NCI-H2107 (cell line): Measurements from ENCODE around the gene ARHGAP11A.

Experiments
- DNase-seq: peaks from one replicate; lab custom pipeline; 2025; lab: John Stamatoyannopoulos, UW

Gene ARHGAP11A

DNA sequence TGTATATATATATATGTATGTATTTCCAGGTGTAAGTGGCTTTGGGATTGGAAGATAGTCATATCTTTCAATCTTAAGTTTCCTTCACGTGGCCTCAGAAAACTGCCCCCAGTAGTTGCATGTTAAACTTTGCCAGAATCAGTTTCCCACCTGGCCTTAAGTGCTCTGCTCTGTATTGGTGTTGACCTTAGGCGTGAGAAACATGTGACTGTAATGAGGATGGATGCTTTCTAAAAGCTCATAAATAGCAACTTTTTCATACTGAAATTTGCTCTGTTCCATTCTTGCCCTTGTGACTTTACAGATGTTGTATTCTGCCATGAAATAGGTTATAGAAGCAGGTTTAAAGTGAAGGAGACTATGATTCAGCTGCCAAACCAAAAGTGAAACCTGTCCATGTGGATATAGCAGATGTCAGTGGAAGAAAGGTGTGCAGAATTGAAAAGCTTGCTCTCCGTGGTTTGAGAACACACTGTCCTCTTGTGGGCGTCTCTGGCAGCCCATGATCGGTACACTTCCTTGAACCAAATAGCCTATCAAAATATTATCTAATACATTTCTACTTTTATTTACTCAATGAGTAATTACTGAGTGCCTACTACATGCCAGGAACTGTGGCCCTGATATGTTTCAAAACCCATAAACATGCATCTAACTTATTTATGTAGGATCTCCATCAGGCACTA lies 42.0 kb downstream of the ARHGAP11A start:
- no peak for DNase-seq

DNA sequence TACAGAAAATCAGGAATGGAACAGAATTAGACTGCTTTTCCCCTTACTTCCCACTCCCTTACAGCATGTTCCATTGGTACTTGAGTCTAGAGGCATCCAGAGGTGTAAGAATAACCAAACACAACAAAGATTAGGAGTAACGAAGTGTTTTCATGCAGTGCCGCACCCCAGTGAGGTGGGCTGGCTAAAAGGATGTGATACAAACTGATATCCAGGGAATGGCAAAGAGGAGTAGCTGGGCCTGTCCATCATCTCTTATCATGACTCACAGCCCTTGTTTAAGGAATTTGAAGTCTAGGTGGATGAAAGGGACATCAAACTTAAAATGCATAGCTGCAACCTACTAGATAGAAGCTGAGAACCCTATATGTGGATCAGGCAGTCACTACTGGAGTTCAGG lies 42.6 kb downstream of the ARHGAP11A start:
- DNase-seq: no peak

DNA sequence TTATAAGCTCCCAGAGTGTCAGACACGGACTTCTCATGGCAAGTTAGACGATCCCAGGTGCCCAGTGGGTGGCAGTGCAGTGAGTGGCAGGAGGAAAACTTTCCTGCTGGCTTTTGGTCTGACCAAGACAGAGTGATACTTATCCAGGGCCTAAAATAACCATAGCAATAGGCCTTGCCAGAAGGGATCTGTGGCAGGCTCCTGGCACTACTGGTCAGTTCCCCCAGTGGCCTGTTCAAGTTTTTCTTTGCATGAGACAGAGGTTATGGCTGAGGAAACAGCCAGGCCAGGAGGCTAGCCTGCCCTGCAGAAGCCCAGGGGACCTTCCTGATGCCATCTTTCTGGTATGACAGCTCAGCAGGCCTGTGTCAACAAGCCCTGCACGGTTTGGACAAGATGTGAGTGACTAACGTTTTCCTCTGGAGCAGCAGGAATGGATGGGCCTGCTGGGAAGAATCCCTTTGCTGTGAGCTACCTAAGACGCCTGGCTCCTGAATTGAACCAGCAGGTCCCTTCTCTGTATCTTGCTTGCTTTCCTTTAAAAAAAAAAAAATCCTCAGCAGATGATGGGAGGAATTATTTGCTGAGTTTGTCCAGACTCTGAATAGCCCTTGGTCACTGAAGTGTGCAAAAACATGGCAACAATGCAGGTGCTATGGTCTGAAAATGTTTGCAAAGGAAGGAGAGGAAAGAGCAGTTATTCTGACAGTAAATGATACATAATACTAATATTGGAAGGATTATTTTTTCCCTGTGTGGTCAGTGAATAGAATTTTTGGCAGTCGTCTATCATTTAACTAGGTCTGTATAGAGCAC lies 44.2 kb downstream of the ARHGAP11A start:
- DNase-seq: no peak

DNA sequence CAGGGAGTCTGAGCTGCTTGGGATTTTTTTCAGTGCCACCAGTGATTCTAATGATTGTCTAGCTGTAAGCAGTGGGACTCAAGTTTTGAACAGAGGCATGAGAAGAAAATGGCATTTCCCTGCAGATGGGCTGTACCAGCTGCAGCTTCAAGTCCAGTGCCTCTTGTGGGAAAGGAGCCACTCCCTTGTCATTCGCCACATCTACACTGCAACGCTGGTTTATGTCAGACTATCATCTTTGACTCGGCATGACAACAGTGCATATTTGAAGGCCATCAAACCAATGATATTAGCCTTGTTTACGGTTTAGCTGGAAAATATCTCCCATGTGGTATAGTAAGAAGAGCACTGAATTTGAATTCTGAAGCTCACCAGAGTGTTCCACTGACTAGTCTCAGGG lies 48.4 kb downstream of the ARHGAP11A start:
- no peak for DNase-seq

DNA sequence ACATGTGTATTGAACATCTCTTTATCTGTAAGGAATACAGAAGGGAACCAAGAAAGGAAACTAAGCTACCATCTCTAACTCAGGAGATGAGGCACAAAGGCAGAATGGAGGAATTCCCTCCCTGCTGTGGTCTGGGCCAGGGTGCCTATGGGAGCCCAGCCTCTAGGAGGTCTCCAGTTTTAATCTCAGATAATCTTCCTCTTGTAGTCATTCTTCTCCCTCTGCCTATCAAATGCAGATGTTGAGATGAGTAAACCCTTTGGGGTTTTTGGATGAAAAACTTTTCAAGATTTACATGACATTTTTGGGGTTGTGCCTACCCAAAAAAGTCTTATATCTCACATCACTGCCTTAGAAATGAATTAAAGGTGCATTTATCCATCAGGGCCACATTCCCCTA lies 49.5 kb downstream of the ARHGAP11A start:
- DNase-seq: no peak

DNA sequence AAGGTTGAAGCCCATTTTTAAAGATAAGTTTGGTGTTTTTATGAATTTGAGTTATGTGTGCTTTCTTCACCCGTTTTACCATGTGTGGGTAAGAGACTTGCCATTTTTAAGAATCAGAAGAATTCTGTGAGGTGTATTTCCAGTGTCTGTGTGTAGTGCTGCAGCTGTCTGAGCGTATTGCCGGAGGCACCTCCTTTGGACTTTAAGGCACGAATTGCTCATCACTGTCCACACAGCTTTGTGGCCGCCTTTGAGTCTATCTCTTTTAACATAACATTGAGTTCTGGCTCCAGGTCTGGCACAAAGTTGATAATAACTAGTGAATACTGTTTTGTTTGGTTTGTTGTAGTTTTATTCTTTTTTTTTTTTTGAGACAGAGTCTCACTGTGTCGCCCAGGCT lies 52.0 kb downstream of the ARHGAP11A start:
- no peak for DNase-seq

DNA sequence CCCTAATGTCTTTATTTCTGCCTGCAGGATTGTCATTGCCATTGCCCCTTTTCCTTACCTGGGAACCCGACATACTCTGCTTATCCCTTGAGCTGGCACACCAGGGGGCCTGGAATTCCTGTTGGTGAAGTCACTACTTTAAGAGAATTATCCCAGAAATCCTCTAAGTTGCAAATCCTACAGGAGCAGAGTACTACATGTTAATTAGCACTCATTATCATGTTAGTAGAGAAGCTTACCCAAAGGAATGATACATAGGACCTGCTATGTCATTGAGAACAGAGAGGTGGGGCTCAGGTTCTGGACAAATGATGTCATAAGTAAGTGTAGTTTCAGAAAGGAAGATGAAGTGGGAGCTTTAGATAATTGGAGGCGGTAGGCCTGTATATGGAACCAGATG lies 53.6 kb downstream of the ARHGAP11A start:
- no peak for DNase-seq

DNA sequence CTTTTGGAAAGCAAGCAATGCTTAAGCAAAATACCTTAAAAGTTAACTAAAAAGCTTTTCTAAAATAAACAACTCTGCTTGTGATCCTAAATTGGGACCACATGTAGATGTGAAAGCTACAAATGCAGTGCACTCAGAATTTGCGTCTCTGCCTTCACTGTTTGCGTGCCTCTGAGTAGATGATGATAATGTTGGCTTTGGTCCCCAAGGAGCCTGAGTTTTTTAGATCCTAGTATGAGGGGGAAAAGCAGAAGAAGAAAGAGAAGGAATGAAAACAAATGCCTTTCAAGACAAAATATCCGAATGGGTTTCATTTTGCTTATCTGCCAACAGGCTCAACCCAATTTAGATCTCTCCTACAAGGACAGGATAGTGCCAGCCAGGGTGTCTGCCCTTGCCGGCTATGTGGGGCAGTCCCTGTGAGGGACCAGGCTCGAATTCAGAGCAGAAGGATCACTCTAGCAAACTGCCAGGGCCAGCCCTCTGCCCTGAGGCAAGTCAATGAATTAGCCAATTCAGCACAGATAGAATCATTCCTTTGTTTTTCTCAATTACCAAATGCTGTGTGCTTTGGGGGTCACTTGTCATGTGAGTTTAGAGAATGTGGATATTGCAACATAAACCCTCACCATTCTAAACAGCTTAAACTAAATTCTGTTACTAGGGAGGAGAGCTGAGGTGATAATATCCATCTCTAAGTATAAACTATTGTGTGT lies 54.8 kb downstream of the ARHGAP11A start:
- DNase-seq: no peak

DNA sequence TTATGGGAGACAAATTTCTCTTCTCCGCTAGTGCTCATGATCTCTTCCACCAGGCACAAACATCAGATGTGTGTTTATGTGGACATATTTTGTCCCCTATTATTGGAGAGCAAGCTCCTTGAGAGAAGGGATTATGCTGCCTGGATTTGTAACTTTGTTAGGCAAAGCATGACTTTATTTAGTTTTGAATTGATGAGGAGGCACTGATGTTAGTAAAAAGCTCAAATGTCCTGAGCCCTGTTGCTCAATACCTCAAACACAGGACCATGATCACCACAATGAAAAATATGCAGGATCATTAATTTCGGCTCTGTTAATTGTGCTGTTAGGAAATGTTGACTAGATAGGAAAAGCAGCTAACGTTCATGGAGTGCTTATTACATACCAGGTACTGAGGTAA lies 55.3 kb downstream of the ARHGAP11A start:
- no peak for DNase-seq

DNA sequence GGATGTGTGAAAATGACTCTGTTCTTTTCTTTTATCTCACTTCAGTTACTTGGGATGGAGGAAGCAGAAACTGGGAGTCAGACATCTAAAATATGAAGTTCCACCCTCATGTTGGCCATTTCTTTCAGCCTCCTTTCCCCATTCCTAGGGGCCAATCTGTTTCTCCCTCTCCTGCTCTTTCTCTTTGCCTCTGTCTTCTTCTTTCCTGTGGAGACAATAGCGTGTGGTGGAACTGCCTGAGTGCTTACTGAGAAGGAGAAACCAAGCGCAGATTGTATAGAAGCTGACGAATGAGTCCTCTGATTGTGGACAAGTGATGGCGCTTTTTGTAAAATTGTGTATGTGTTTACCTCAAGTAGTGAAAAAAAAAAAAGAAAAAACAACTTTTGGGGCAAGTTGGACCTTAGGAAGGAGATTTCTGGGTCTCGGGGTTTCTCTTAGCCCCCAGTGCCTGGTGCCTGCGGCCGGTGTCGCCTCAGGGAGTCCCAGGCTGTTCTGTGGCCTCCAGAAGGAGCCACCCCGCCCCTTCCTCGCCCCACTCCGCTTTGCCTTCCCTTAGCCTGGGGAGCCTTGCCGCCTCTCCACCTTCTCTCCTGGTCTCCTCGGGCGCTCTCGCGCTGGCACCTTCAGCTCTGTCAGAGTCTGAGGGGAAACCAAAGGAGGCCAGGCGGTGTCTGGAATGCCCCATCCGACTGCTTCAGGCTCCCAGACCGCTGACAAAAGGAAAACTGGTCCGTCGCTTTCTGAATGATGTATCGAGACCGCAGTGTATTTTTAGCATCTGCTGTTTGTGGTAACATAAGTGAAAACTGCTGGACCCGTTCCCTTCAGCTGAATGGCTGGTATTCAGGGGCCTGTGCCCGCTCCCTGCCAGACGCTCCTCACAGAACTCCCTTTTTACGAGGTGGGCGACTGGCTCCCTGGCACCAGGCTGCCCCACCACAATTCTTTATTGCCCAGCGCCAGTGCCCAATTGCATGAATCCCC lies 56.3 kb downstream of the ARHGAP11A start:
- DNase-seq: no peak

DNA sequence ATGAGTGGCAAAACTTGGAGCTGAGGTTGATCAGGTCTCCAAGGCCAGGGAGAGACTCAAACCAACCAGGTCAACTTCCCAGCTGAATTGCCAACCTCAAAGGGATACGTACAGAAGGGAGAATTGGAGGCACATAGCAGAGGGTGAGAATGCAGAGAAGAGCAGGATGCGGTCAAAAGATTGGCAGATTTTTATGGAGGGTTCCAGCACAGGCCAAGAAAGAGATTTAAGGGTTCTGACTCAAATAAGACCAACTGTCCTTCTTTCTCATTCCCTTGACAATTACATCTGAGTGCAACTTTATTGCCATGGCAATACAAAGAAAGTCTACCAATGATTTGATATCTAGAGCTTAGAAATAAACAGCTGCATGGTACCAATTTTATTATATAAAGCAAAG lies 59.4 kb downstream of the ARHGAP11A start:
- DNase-seq: no peak

DNA sequence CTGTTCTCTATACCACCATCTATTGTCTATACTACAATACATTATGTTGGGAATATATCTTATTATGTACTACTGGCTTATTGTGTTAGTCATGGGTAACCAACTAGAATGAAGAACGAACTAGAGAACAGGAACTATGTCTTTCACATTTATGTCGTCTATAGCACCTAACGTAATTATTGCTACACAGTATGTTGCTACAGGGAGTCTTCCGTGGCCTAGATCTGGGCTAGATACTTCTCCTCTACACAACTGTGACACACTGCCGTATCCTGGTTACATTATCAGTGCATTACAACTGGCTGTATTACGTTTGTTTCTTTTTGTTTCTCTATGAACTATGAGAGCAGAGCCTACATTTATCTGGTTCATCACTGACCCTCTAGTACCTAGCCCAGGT lies 60.2 kb downstream of the ARHGAP11A start:
- DNase-seq: no peak

DNA sequence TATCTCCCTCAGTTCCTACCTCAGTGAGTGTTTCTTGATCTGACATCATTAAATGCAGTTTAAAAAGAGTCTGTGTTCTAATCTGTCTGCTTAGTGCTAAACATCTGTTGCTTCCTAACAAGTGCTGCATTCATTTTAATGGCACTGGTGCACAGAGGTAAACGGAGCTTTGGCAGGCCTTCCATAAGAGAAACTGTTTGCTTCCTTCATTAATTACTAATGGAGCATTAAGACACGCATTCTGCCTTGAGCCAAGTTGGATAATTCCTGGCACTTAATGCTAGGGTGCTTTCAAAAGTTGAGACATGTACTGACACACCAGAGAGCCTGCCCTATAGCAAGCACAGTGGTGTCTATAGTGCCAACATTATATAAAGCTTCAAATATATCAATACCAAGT lies 60.9 kb downstream of the ARHGAP11A start:
- no peak for DNase-seq

DNA sequence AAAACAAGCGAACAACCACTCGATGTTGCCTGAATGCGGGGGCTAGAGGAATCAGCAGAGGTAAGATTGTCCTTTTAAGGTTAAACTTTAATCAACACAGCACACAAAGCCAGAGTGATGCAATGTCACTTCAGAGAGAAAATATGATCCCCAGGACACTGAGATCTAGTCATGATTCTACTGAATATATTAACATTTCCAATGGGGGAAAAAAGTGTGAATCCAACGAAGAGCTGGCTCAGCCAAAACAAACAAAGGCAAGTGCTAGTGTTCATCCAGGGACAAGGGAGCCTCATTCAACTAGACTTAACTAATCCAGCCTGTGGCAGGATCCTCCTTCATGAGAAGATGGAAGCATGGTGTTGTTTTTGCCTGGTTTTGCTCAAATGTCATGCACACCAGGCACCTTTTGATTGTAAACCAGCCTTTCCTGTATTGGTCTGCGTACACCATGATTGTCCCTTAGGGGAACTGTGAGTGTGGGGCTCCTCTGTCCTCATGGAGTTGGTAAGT lies 62.0 kb downstream of the ARHGAP11A start:
- no peak for DNase-seq

DNA sequence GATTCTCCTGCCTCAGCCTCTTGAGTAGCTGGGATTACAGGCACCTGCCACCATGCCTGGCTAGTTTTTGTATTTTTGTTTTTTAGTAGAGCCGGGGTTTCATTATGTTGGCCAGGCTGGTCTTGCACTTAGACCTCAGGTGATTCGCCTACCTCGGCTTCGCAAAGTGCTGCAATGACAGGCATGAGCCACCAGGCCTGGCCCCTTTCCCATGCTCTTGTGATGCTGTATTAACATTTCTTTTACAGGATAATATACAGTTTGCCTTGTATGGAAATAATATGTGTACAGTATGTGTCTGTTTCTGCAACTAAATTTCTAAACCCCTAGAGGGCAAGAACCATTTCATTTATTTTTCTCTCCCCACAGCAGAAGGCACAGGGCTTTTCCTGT lies 64.0 kb downstream of the ARHGAP11A start:
- no peak for DNase-seq

DNA sequence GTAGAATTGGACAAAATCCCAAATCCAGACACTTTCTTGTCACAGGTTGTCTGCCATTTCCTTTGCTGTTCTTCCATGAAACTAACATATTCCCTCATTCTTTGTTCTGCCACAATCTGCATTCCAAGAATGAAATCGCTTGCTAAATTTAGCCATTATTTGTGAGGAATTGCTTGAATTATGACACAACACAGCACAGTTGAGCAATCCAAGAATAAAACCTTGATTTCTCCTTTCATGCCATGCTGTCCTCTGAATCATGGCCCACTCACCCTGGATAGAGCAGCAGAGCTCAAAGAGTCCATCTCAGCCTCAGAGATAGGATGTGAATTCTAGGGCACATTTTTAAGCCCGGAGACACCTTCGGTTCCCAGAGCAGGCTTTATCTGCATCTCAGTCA lies 67.3 kb downstream of the ARHGAP11A start:
- DNase-seq: no peak

DNA sequence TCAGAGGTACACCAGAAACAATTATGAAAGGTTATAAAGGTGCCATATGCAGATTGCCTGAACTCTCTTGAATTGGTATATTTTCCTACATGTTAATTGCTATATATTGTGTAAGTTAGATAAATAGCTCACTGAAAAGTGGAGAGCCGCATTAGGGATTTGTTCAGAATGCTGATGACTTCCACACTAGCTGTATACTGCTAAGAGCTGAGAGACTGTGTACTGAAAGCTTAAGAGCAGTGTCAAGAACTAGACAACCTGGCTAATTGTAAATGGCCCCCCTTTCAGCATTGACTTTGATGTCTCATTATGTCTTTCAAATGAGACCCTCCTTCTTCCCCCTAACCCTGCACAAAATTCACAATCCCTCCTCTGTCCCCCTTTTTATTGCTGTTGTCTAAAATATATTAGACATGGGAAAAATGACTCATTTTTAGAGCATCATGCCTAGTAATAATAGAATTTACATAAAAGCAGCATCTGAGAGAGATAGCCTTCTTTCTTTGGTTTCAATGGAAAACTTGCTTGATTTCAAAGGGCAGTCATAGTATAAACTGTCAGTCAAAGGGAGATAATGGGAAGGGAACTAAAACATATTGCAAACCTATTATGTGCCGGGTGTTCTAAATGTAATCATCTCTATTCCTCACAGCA lies 67.8 kb downstream of the ARHGAP11A start:
- DNase-seq: no peak

DNA sequence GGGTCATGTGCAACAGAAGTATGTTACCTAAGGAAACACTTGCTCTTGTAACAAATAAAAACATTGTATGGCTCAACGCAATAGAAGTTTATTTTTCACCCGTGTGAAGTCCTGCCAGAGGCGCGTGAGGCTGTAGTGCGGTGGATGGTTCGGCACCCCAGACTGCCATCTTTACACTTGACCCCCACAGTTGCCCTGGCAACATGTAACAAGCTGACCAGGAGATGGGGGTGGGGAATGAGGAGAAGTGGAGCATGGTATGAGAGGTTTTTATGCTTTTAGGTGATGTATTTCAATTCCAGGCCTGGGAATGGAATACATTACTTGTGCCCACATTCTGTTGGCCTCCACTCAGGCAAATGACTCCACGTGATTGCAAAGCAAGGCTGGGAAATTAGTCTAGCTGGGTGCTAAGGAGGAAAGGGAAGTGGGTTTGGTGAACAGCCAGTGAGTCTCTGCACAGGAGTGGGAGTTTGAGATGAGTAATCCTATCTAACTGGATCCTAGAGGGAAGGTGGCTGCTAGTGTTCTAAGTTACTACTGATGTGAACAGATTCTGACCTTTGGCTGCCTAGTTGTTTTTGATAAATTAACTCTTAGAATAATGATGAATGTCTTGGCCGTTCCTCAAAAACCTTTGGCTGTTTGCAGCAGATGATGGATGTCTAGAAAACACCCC lies 68.7 kb downstream of the ARHGAP11A start:
- DNase-seq: no peak

DNA sequence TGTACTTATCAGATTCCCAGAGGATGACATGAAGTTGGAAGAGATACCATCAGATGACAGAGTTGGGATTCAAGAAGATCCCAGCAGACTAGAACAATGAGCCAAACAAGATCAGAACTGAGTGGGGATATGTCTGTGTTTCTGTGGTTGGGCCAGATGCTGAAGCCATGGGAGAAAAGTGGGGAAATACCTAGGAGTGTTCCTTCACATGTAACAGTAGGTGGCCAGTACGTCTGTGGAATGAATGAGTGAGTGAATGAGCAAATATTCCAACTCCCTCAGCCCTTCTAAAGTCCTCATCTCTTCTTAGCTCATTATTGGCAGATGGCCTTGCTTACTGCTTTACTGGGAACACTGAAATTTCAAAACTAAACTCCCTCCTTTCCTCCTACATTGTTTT lies 70.3 kb downstream of the ARHGAP11A start:
- no peak for DNase-seq

DNA sequence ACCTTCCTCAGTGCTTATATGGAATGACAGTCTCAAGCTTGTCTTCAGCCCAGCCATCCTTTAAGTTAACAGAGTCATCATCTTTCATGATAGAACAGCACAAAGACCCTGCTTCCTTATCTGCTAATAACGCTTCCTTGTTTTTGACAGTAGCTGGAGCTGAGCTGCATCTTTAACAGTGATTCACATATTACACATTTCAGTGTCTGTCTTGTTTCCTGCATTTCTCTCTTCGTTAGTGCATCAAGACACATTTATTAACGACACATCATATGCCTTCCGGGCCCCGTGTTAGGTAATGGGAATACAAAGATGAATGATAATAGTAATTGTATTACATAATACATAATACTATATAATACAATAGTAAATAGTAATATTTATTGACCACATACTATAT lies 72.3 kb downstream of the ARHGAP11A start:
- no peak for DNase-seq
